NCI-H128 (cell line): Measurements from ENCODE around the gene GARRE1.
"Not testable (repeated sequence)": the region's sequence is repeated elsewhere in the genome, so short reads cannot be mapped to it uniquely, and the experiment has no call there.

Experiments used
- DNase-seq: peaks from one replicate; lab custom pipeline; 2025; ENCODE audit not compliant: unreplicated experiment; lab: John Stamatoyannopoulos, UW

GARRE1 gene

DNA sequence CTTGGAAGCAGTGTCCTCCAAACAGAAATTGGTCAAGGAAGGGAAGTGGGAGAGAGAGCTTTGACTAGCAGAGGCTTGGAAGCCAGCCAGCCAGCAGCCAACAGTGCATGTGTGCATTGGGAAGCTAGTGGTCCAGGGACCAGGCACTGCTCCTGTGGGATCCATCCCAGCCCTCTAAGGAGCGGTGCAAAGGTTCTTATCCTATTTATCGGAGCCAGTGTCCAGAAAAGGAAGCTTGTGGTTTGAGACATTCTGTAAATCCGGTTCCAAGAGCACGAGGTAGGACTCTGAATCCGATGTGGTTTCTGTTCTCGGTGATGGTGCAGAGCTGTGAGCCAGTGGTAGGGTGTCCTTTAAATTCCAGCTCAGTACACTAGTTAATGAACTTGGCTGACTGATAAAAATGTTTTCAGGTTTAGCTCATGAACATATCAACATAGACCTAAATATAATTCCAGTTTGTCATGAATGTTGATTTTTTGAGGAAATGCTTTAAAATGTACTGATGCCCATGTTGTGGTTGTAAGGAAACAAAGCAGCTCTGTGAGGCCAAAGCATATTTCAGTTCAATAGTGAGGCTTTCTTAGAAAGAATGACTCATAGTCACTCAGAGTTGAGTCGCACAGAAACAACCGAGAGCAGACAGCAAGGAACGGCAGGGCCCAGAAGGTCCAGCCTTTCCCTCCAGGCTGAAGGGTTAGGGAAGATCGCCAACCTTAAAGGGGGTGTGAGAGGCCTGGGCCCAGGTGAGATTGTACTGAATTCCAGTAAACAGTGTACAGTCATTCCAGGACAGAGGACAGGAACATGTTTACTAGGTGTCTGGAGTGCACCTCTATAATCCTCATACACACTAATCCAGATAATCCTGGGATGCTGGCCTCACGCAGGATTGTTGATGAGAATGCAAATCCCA lies 21.5 kb upstream of the GARRE1 start:
- no peak for DNase-seq

DNA sequence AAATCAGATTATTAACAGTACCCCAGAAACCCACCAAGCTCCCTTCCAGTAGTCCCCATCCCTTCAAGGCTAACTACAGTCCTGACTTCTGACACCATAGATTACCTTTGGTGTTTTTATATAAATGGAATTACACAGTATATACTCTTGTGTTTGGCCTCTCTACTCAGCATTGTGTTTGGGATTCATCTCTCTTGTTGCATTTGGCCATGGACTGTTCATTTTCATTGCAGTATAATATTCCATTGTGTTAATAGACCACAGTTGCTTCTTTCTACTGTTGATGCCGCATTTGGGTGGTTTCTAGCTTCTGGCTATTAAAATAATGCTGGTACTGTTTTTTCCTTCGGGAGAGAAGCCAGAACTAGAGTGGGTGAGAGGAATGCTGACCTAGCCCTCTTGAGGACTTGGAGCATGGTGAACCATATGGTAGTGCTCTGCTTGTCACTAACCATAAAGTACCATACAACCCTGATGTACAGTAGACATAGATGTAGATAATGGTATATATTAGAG lies 18.9 kb upstream of the GARRE1 start:
- DNase-seq = no peak

DNA sequence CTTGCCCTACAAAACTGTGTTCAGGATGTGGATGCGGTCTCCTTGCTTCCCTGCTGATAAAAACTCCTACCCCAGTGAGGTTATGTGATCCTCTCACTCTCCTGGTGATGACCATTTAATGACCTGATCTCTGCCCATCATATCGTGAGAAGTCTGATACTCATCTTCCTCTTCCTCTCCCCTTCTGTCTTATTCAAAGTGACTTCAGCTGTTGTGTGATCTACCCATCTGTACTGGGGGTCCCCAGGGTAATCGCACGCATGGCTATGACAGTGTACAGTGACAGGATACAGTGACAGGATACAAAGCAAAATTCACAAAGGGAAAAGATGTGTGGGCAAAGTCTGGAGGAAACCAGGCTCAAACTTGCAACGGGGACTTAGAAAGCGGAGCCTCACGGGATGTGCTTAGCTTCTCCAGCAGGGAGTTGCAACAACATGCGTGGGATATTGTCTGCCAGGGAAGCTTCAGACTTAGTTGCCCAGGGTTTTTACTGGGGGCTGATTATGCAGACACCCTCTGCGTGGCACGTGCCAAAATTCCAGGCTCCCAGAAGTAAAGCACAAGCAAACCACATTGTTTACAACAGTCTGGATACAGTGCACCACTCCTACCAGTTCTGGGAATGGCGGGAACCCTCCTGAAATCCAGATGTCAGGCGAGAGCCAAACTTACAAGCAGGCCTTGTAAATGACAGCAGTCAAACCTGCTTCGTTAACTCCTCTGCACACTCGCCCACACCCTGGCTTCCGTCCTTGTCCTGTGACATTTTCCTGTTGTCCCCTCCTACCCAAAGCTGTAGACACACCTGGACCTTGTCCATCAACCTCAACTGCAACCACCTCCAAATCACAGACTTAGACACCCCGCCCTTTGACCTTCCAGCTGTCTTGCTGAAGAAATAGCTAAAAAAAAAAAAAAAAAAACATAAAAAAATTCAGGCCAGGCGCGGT lies 18.0 kb upstream of the GARRE1 start:
- DNase-seq = no peak

DNA sequence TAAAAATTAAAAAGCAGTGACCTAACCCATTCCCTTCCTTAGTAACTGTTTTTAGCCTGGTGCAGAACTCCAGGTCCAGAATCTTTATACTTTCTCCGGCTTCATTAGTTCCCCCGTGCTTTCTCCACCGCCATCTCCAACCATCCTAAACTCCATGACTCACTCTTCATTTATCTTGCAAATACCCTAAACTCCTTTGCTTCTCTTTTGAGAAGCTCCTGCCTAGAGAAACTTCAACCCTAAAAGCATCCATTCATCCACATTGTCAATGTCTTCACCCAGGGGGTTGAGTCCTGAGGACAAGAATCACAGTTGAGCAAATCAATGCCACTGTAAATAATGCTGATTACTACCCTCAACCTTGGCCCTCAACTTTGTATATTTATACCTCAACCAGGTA lies 17.1 kb upstream of the GARRE1 start:
- DNase-seq = no peak

DNA sequence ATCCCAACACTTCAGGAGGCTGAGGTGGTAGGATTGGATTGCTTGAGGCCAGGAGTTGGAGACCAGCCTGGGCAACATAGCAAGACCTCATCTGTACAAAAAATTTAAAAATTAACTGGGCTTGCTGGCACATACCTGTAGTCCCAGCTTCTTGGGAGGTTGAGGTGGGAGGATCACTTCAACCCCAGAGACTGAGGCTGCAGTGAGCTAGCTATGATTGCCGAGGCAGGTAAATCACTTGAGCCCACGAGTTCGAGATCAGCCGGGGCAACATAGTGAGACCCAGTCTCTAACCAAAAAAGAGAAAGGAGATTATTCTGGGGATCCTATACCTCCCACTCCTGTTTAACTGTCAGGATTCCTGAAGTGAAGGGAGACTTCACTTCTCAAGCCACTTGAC lies 16.4 kb upstream of the GARRE1 start:
- no peak for DNase-seq

DNA sequence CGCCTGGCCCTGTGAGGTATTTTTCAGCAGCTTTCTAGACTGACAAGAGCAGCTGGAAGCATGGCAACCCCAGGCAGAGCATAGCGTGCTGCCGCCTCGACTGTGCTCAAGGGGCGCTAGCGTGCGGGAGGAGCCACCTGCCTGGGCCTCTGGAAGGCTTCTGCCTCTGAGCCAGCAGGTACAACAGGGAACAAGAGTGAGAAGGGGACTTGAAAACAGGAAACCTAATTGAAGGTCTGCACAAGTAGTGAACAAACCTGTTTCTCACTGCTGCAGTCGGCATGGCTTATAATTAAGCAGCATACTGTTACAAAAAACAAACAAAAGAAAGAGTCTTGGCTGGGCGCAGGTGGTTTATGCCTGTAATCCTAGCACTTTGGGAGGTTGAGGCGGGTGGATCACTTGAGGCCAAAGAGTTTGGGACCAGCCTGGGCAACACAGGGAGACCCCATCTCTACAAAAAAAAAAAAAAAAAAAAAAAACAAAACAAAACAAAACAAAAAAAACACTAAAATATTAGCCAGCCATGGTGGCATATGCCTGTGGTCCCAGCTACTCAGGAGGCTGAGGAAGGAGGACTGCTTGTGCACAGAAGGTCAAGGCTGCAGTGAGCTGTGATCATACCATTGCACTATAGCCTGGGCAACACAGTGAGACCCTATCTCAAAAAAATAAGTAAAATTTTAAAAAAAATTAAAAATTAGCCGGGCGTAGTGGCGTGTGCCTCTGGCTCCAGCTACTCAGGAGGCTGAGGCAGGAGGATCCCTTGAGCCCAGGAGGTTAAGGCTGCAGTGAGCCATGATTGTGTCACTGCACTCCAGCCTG lies 12.6 kb upstream of the GARRE1 start:
- peak; percentile 39 for DNase-seq

DNA sequence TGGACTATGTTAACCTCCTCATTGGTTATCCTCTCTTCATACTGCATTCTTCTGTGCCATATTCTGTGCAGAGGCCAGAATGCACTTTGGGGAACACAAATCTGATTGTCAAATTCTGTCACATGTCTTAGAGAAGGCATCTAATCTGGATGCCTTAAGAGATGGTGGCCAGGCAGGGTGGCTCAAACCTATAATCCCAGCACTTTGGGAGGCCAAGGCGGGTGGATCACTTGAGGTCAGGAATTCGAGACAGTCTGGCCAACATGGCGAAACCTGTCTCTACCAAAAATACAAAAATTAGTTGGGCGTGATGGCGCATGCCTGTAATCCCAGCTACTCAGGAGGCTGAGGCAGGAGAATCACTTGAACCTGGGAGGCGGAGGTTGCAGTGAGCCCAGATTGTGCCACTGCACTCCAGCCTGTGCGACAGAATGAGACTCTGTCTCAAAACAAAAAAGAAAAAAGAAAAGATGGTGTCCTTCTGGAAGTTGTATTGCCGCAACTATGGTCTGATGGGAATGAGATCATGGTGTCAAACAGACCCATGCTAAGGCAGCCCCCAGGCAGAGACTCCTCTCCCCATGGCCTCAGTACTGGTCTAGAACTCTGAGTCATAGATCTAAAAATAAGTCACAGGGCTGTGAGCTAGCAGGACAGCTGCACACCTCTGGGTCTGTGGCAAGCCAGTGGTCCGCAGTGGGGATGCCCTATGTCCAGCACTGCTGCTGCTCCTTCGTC lies 11.0 kb upstream of the GARRE1 start:
- DNase-seq = not testable (repeated sequence)

DNA sequence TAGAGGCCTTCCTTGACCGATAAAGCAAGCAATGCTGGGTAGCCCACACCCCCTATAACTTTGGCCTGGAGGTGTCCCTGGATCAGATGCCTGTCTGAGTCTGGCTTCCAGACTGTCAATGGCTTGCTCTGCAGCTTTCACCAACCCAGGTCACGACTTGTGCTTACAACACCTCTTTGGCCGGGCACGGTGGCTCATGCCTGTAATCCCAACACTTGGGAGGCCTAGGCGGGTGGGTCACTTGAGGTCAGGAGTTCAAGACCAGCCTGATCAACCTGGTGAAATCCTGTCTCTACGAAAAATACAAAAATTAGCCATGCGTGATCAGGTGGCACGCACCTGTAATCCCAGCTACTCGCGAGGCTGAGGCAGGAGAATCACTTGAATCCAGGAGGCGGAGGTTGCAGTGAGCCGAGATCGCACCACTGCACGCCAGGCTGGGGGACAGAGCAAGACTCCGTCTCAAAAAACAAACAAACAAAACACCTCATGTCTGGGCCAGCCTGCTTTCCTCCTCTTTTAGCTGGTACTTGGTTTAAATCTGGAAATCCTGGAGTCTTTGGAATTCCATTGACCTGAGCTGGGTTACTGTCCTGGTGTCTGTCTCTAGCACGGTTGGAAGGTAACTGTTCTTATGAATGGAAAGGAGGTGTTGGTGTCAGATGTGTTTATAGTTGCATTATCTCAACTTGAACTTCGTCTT lies 10.3 kb upstream of the GARRE1 start:
- no peak for DNase-seq

DNA sequence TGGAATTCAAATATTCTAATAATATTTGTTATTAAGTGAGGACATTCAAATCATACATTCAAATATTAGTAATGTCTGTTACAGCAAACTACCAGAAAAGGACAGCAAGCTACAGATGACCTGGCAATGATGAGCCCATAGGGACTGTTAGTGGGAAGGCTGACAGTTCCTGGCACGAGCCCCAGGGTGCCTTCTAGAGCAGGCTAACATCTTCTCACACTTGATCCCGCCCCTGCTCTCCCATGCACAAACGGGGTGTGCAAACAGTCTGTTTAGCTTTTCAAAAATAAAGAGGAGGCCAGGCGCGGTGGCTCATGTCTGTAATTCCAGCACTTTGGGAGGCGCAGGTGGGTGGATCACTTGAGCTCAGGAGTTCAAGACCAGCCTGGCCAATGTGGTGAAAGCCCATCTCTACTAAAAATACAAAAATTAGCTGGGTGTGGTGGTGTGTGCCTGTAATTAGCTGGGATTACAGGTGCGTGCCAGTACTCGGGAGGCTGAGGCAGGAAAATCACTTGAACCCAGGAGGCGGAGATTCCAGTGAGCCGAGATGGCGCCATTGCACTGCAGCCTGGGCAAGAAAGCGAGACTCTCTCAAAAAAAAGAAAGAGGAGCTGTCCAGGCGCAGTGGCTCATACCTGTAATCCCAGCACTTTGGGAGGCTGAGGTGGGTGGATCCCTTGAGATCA lies 9.6 kb upstream of the GARRE1 start:
- DNase-seq = no peak

DNA sequence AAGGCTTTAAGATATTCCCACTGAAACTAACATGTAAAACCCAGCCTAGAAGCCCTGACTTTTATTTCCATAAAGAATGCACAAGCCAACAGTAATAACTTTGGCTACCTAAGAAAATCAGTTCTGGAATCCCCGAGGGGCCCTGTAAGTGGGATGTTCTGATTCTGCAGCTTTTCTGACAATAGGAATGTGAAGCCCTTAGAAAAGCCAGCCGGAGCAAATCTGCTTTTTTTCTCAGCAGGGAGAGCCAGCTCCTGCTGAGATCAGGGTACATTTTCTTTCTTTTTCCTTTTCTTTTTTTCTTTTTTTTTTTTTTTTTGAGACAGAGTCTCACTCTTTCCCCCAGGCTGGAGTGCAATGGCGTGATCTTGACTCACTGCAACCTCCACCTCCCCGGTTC lies 8.0 kb upstream of the GARRE1 start:
- no peak for DNase-seq

DNA sequence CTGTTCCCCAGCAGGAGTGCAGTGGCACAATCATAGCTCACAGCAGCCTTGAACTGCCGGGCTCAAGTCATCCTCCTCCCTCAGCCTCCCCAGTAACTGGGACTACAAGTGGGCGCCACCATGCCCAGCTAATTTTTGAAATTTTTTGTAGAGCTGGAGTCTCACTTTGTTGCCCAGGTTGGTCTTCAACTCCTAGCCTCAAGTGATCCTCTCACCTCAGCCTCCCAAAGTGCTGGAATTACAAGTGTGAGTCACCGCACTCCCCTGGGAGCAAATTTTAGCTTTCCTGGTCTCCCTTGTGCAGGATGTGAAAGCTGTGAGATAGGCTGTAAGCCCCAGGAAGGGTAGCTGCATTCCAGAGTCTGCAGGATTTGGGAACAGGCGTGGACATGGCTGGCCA lies 5.4 kb upstream of the GARRE1 start:
- no peak for DNase-seq

DNA sequence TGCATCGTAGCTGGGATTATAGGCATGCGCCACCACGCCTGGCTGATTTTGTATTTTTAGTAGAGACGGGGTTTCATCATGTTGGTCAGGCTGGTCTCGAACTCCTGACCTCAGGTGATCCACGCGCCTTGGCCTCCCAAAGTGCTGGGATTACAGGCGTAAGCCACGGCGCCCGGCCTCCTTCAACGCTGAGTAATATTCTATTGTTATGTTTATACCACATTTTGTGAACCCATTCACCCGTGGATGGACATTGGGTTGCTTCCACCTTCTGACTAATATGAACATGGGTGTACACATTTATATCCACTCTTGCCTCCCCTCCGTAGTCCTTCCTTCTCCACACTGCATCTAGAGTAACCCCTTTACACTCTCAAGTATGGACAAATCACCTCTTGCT lies 1.2 kb upstream of the GARRE1 start:
- not testable (repeated sequence) for DNase-seq

DNA sequence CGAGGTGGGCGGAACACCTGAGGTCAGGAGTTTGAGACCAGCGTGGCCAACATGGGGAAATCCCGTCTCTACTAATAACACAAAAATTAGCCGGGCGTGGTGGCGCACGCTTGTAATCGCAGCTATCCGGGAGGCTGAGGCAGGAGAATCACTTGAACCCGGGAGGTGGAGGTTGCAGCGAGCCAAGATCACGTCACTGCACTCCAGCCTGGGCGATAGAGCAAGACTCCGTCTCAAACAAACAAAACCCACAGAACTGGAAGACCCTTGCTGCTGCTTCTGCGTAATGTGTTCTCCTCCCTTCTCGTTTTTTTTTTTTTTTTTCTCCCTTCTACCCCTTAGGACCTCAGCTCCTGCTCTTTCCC lies 691 bp upstream of the GARRE1 start:
- DNase-seq = not testable (repeated sequence)

DNA sequence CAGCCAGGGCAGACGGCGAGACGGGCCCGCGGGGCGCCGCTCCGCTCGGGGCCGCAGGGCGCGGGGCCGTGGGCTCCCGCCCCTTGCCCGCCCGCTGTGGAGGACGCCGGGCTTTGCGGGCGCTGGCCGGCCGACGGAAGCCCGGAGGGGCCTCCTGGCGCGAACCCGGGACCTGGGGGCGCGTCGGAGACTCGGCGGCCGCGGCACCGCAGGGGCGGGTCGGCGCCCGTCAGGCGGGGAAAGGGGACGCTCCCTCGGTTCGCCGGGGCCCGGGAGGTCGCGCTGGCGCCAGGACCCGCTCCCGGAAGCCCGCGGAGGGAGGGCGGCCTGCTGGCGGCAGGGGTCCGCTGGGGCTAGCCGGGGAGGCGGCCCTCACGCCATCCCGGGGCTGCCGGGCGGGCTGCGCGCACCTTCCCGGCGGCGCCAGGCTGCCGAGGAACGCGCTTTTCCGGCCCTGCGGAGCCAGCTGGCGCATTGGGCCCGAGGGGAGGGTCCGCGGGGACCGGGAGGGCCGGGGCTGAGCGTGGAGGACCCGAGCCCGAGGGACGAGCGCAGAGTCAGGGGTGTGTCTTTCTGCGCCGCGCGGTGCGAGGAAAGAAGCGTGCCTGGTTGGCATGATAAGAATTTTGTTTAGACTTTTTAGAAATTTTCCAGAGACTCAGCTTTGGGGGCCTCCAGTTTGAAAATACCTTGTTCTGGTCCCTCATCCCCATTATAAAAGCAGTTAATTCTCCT lies 511 bp downstream of the GARRE1 start:
- DNase-seq = no peak

DNA sequence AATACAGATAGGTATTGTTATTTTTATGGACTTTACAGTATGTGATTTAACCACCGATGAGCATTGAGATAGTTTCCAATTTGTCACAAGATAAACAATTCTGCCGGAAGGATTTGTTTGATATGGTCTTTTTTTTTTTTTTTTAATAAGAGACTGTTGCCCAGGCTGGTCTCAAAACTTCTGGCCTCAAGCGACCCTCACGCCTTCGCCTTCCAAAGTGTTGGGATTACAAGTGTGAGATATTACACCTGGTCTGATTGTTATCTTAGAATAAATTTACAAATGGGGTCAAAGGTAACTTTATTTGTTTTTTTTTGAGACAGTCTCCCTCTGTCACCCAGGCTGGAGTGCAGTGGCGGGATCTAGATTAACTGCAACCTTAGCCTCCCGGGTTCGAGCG lies 1.2 kb downstream of the GARRE1 start:
- DNase-seq = no peak

DNA sequence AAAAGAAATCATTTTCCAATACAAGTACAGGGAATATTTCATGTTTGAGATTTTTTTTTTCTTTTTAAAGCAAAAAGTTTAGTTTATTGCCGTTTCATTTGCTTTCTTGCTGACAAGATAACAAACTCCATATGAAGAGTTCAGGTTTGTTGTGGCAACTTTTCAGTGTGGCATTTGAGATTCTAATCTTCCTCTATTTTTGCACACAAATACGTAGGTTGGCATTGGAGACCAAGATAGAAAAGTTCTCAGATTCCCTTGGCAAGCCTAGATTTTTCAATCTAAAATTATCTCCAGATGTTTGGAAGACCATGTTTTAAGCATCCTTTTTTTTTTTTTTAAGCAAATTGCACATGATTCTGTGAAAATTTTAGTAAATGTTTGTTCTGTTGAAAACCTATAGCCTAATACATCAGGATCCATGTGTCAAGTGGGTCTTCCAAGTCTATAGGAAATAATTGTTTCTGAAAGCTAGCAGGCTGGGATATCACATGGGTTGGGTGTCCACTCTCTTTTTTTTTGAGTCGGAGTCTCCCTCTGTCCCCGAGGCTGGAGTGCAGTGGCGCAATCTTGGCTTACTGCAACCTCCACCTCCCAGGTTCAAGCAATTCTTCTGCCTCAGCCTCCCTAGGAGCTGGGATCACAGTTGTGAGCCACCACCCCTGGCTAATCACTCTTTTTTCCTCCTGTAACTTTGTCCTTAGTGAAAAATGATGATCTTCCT lies 2.6 kb downstream of the GARRE1 start:
- no peak for DNase-seq

DNA sequence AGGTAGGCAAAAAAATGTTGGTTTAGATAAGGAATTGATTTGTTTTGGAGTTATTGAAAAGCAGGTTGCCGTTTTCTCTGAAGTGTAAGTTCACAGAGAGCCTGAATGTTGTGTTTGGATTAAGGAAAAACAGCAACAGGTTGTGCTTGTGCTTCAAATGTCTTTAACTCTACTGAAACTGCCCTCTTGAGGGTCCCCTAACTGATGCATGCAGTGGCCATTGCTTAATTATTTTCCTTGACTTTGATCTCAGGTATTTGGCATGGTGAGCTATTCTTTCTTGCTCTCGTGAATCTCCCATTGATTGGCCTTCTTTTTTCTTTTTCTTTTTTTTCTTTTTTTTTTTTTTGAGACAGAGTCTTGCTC lies 3.2 kb downstream of the GARRE1 start:
- DNase-seq = no peak
